ENCODE measurements around the gene PIBF1.
"Not testable (repeated sequence)": the region's sequence is repeated elsewhere in the genome, so short reads cannot be mapped to it uniquely, and the experiment has no call there.

The PIBF1 gene

DNA sequence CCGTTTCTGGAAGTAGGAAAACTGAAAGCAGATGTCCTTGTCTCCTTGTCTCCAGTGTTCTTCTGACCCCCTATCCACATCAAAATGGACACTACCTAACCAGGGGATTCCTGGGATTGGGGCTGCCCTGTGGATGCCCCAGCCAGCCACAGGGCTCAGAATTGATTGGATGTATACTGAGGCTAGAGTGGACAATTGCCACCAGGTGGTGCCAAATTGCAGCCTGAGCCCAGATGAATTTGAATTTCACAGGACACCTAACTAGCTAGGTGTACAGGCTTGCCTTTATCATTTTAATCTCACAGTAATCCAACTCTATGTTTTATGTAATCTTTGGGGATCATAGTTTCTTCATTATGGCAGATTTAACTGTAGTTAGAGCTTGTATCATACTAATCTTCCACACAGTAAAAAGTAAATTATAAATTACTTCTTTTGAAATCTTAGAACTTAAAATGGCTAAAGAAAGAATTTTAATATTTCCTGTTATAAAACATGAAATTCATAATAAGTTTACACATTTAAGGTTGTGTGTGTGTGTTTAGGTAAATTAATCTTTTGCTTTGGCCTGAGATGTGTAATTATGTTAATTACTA is 58.0 kb downstream of the PIBF1 start:
- H3K4me1 Mint-ChIP-seq, result no peaks in the 10 kb centered on the region
- H3K36me3 Mint-ChIP-seq (ENCODE audit: low read depth), result peaks cover 30% of the 10 kb centered on the region
- peaks cover under 1% of the 10 kb centered on the region for H3K9me3 Mint-ChIP-seq
- TF ChIP-seq CTCF (IDR thresholded peaks at IDR 0.05), result peak; percentile 58
- DNase-seq, result peak; percentile 33
- H3K27me3 Mint-ChIP-seq (ENCODE audit: low read depth, poor library complexity), result no peaks in the 10 kb centered on the region
- H3K27ac Mint-ChIP-seq, result no peak overlapping the region
- no peak overlapping the region for H3K4me3 Mint-ChIP-seq

DNA sequence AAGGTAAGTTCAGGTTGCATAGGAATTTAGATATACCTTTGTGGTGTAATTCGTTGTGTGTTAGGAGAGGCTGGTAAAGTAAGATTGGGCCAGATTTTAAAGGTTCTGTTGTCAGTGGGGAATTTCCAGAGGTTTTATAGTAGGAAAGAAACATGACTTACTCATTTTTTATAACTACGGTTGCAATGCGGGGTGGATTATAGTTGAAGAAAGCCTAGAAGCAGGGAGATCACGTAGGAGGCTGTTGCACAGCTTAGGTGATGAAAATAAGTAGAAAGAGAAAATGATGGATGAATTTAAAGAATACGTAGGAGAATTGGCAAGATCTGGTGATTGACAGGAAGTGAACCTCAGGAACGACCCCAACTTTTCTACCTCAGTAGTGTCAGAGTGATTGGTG is 61.1 kb downstream of the PIBF1 start:
- peaks cover 4% of the 10 kb centered on the region for H3K9me3 Mint-ChIP-seq
- DNase-seq, result no peak
- TF ChIP-seq CTCF (IDR thresholded peaks at IDR 0.05), result no peak
- no peaks in the 10 kb centered on the region for H3K4me1 Mint-ChIP-seq
- H3K27me3 Mint-ChIP-seq (ENCODE audit: low read depth, poor library complexity), result no peaks in the 10 kb centered on the region
- peaks cover 52% of the 10 kb centered on the region for H3K36me3 Mint-ChIP-seq (ENCODE audit: low read depth)
- H3K4me3 Mint-ChIP-seq, result no peak overlapping the region
- H3K27ac Mint-ChIP-seq, result no peak overlapping the region

DNA sequence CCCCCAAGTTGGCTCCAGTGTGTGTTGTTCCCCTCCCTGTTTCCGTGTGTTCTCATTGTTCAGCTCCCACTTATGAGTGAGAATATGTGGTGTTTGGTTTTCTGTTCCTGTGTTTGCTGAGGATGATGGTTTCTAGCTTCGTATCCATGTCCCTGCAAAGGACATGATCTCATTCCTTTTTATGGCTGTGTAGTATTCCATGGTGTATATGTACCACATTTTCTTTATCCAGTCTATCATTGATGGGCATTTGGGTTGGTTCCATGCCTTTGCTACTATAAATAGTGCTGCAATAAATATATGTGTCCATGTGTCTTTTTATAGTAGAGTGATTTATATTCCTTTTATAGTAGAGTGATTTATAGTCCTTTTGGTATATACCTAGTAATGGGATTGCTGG is 63.2 kb downstream of the PIBF1 start:
- peaks cover 57% of the 10 kb centered on the region for H3K36me3 Mint-ChIP-seq (ENCODE audit: low read depth)
- DNase-seq; H3K27ac Mint-ChIP-seq; H3K4me3 Mint-ChIP-seq; H3K27me3 Mint-ChIP-seq (ENCODE audit: low read depth, poor library complexity); H3K4me1 Mint-ChIP-seq; H3K9me3 Mint-ChIP-seq: not testable (repeated sequence)

DNA sequence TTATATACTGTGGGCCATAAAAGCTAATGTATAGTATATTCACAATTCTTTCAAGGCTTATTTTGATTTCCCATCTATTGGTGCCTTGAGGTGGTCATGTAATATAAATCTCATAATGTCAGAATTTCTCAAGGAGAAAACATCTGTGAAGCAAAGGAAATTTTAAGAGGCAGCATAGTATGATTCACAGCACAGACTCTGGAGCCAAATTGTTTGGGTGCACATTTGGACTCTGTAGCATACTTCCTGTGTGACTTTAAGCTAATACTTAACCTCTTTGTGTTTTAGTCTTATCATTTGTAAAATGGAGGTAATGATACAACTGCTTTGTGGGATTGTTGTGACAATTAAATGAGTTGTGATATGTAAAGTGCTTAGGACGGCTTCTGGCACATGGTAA is 67.6 kb downstream of the PIBF1 start:
- no peaks in the 10 kb centered on the region for H3K4me1 Mint-ChIP-seq
- TF ChIP-seq CTCF (IDR thresholded peaks at IDR 0.05), result no peak
- no peak overlapping the region for H3K27ac Mint-ChIP-seq
- H3K4me3 Mint-ChIP-seq, result no peak overlapping the region
- H3K27me3 Mint-ChIP-seq (ENCODE audit: low read depth, poor library complexity), result no peaks in the 10 kb centered on the region
- H3K36me3 Mint-ChIP-seq (ENCODE audit: low read depth), result peaks cover 53% of the 10 kb centered on the region
- DNase-seq, result no peak
- H3K9me3 Mint-ChIP-seq, result peaks cover 4% of the 10 kb centered on the region

DNA sequence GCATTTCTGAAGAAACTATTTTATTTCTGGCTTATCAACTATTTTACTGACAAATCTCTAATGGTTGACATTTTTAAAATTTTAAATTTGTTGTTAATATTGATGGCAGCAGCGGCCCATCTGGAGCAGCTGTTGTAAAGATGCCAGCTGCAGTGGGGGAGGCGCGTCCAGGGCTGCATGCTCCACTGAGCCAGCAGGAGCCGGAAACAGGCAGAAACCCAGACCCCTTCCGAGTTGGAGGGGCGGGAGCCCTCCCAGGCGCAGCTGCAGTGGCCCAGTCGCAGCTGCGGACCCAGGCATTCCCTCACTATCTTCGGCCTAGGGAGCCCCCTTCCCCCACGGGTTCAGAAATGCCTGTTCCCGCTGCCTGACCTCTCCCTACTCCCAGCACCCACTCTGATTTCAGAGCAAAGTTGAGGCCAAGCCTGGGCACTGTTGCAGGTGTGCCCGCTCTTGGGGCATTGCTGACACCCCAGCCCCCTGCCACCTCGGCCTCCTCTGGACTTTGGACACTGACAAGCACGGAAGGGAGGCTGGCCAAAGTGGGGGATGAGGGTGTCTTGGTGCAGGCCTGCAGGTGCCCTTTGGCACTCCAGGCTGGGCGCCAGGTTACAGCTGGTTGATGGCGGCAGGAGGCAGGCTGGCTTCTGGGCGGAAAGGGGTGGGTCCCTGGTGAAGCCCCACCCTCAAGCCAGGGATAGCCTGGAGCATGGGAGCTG is 69.2 kb downstream of the PIBF1 start:
- TF ChIP-seq CTCF (IDR thresholded peaks at IDR 0.05), result no peak
- Mint-ChIP-seq H3K9me3 (no peaks in the 10 kb centered on the region), H3K36me3 (ENCODE audit: low read depth) (peaks cover 37% of the 10 kb centered on the region), H3K27me3 (ENCODE audit: low read depth, poor library complexity) (no peaks in the 10 kb centered on the region), H3K27ac (no peak overlapping the region), H3K4me1 (no peaks in the 10 kb centered on the region), H3K4me3 (no peak overlapping the region)
- peak; percentile 15 for DNase-seq

DNA sequence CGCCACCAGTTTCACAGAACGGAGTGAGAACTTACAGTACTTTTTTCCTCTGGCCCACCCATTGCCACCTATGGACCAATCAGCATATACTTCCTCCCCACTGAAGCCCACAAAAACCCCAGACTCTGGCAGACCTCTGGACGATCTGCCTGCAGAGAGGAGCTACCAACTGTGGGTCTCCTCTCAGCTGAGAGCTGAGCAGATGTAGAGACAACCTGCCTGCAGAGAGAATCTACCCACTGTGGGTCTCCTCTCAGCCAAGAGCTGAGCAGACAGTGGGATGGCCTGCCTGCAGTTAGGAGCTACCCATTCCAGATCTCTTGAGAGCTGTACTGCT is 69.7 kb downstream of the PIBF1 start:
- H3K36me3 Mint-ChIP-seq (ENCODE audit: low read depth), result peaks cover 32% of the 10 kb centered on the region
- no peak for DNase-seq
- H3K4me1 Mint-ChIP-seq, result no peaks in the 10 kb centered on the region
- no peak for TF ChIP-seq CTCF (IDR thresholded peaks at IDR 0.05)
- no peak overlapping the region for H3K4me3 Mint-ChIP-seq
- H3K9me3 Mint-ChIP-seq, result no peaks in the 10 kb centered on the region
- H3K27me3 Mint-ChIP-seq (ENCODE audit: low read depth, poor library complexity), result no peaks in the 10 kb centered on the region
- H3K27ac Mint-ChIP-seq, result no peak overlapping the region

Measured in nephron progenitor cell (in vitro differentiated cells).